Measurements from ENCODE around the gene TTBK2. TPM values are rescaled to one million over a fixed set of nuclear protein-coding genes. Genes with fewer than 3 reads are reported as not detected.

Gene TTBK2
- total RNA-seq, 1 experiment from 2014 or later, result 10.6 TPM

DNA sequence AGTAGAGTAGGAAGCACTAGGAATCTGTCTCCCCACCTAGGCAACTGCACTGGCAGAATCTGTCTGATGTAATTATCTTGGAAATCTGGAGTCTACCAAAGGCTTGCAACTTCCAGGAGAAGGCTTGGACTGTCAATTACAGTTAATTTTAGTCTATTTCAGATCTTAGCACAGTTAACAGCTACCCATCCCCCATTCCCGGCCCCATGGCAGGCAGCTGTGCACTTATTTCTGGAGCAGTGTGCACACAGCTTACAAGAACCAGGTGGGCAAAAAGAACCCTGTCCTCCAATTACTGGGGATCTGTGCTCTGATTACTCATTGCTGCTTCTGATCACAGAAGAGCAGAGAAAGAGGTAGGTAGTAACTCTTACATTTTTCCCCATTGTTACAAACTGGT is 171.3 kb downstream of the TTBK2 start:
- H3K27me3 ChIP-seq (ENCODE audit: insufficient read depth, low read length), result no peaks in the 10 kb centered on the region
- no peaks in the 10 kb centered on the region for H3K79me2 ChIP-seq (ENCODE audit: insufficient read depth, low read length)
- Mint-ChIP-seq H3K4me3 (no peak overlapping the region), H3K27ac (peak overlapping the region in 1 of 3 experiments; percentile 51; a peak in 1 of 7 replicates), H3K36me3 (ENCODE audit: insufficient read depth in 1 of 3, low read depth in 3 of 3) (peaks cover 6 to 19% (median 13%) of the 10 kb centered on the region in 3 experiments; a peak in 6 of 7 replicates), H3K27me3 (ENCODE audit: low read depth) (no peaks in the 10 kb centered on the region), H3K4me1 (peaks cover 4 to 6% of the 10 kb centered on the region in 2 experiments; a peak in 3 of 4 replicates), H3K9me3 (no peaks in the 10 kb centered on the region)
- H2BK5ac ChIP-seq (ENCODE audit: insufficient read length, low read length), result no peak overlapping the region
- DNase-seq, result no peak
- TF ChIP-seq, protein P1, sequence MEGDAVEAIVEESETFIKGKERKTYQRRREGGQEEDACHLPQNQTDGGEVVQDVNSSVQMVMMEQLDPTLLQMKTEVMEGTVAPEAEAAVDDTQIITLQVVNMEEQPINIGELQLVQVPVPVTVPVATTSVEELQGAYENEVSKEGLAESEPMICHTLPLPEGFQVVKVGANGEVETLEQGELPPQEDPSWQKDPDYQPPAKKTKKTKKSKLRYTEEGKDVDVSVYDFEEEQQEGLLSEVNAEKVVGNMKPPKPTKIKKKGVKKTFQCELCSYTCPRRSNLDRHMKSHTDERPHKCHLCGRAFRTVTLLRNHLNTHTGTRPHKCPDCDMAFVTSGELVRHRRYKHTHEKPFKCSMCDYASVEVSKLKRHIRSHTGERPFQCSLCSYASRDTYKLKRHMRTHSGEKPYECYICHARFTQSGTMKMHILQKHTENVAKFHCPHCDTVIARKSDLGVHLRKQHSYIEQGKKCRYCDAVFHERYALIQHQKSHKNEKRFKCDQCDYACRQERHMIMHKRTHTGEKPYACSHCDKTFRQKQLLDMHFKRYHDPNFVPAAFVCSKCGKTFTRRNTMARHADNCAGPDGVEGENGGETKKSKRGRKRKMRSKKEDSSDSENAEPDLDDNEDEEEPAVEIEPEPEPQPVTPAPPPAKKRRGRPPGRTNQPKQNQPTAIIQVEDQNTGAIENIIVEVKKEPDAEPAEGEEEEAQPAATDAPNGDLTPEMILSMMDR (conservative IDR thresholded peaks at IDR 0.05), result no peak
- no CpG with 5 or more reads among the region's 1 CpG for WGBS (ENCODE audit: extremely low coverage, insufficient read length, low lambda C conversion rate)
- H3T11ph ChIP-seq (ENCODE audit: low read length), result no peak overlapping the region
- H2AK5ac ChIP-seq (ENCODE audit: insufficient read length, low read length), result no peak overlapping the region
- H3K23ac ChIP-seq (ENCODE audit: insufficient read length, low read depth, low read length), result no peak overlapping the region
- no peak overlapping the region for H2BK120ac ChIP-seq (ENCODE audit: low read depth, low read length, poor library complexity, severe bottlenecking)
- H4K5ac ChIP-seq (ENCODE audit: insufficient read length, low read depth, low read length), result no peak overlapping the region
- H2BK12ac ChIP-seq (ENCODE audit: insufficient read length, low read depth, low read length), result no peak overlapping the region
- no peaks in the 10 kb centered on the region for H3K79me1 ChIP-seq (ENCODE audit: insufficient read depth, low read depth, low read length, poor library complexity, severe bottlenecking)
- no peak overlapping the region for H3K18ac ChIP-seq (ENCODE audit: insufficient read length, low read depth, low read length)
- H3K9ac ChIP-seq (ENCODE audit: extremely low read depth, insufficient read length, low read length), result no peak overlapping the region
- no peak overlapping the region for H4K91ac ChIP-seq (ENCODE audit: insufficient read length, low read depth, low read length)
- H2BK15ac ChIP-seq (ENCODE audit: low read depth, low read length), result no peak overlapping the region
- H4K8ac ChIP-seq (replicated peaks; ENCODE audit: insufficient read length, low read depth, low read length), result no peak overlapping the region
- H3K14ac ChIP-seq (ENCODE audit: insufficient read depth, low read length), result no peak overlapping the region
- no peak overlapping the region for H3K56ac ChIP-seq (ENCODE audit: insufficient read length, low read depth, low read length)
- no peak overlapping the region for H2AFZ ChIP-seq (ENCODE audit: low read length)
- no peaks in the 10 kb centered on the region for H4K20me1 ChIP-seq (ENCODE audit: control insufficient read depth, insufficient read depth, insufficient read length)
- no peak overlapping the region for H3K27ac ChIP-seq (ENCODE audit: insufficient read length, low read depth, low read length)
- no peaks in the 10 kb centered on the region for H3K4me1 ChIP-seq (ENCODE audit: insufficient read depth, low read length)
- no peak overlapping the region for H2BK20ac ChIP-seq (ENCODE audit: low read depth, low read length, poor library complexity, severe bottlenecking)
- H3K9me3 ChIP-seq (ENCODE audit: control insufficient read depth, low read depth, low read length), result no peaks in the 10 kb centered on the region
- H3K4me2 ChIP-seq (ENCODE audit: insufficient read depth, insufficient read length, low read length), result no peak overlapping the region
- H3K23me2 ChIP-seq (ENCODE audit: insufficient read length, low read depth, low read length, poor library complexity, severe bottlenecking), result no peaks in the 10 kb centered on the region
- H3K4ac ChIP-seq (ENCODE audit: low read depth, low read length), result no peak overlapping the region

Measured in H9 (cell line).